GM20000 (cell line): ENCODE results near the gene TRAF5.
"Not testable (repeated sequence)": the region's sequence is repeated elsewhere in the genome, so short reads cannot be mapped to it uniquely, and the experiment has no call there.

ENCODE experiments used
- DNase-seq: peaks from one replicate; pipeline ENCODE4 v3.0.0; 2012; ENCODE audit warnings: low spot score
- TF ChIP-seq, protein P1 (sequence below): IDR thresholded peaks from 2 replicates; pipeline ENCODE4 v1.5.1; 2012; ENCODE audit warnings: mild to moderate bottlenecking, control low read depth; ENCODE audit errors: extremely low read depth, missing control alignments

Gene TRAF5

DNA sequence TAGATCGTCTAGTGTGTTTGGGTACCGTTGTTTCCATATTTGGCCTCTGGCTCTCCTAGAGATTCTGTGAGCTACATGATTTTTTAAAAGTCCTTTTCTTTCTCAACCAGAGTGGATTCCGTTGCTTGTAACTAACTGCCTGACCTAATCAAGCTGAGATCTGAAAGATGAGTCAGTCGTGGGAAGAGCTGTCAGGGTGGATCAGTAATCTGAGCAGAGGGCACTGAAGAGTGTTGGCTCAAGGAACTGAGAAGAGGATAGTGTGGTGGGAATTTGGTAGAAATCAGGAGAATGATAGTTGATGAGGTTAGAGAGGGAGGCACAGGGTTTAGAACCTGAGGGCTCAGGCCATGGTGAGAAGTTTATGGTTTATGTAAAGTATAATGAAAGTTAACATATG, 52.2 kb downstream of the TRAF5 start:
- TF ChIP-seq, protein P1, sequence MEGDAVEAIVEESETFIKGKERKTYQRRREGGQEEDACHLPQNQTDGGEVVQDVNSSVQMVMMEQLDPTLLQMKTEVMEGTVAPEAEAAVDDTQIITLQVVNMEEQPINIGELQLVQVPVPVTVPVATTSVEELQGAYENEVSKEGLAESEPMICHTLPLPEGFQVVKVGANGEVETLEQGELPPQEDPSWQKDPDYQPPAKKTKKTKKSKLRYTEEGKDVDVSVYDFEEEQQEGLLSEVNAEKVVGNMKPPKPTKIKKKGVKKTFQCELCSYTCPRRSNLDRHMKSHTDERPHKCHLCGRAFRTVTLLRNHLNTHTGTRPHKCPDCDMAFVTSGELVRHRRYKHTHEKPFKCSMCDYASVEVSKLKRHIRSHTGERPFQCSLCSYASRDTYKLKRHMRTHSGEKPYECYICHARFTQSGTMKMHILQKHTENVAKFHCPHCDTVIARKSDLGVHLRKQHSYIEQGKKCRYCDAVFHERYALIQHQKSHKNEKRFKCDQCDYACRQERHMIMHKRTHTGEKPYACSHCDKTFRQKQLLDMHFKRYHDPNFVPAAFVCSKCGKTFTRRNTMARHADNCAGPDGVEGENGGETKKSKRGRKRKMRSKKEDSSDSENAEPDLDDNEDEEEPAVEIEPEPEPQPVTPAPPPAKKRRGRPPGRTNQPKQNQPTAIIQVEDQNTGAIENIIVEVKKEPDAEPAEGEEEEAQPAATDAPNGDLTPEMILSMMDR, result no peak
- no peak for DNase-seq

DNA sequence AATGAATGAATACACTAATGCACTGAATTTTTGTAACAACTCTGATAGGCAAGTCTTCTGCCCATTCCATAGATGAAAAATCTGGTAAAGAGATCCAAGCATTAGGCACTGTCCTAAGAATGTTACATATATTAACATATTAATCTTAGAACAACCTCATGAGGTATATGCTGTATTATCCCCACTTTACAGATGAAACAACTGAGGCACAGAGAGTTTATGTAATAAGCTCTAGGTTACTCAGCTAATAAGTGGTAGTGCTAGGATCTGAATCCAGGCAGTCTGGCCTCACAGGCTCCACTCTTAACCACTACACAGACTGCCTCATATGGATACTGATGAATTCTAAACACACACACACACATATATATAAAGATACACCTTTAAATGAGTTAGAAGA, 52.8 kb downstream of the TRAF5 start:
- TF ChIP-seq, protein P1, result no peak
- no peak for DNase-seq

DNA sequence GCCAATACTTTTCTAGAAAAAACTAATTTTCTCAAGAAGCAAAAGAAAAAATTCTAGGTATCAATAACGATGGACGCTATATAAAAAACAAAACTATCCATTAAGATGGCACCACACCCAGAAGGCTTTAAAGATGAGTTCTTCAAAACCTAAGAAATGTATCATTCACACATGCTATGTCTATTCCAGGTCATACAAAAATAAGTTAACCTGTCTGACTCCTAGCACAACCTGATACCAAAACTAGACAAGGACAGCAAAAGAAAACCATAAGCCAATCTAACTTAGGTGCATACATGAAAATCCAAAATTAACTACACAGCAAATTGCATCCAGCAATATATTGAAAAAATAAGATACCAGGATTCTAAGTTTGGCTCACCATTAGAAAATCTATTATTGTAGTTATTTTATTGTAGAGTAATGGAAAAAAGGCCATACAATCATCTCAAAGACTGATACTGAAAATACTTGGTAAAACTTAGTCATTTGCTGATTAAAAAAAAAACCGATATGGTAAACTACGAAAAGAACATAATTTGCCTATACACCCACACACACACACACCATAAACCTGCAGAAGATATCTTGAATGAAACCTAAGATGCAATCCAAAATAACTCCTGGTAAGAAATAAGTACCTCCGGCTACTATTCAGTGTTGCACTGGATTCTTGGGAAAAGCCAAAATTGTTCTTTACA, 55.0 kb downstream of the TRAF5 start:
- TF ChIP-seq, protein P1, result no peak
- DNase-seq, result peak; percentile 23

DNA sequence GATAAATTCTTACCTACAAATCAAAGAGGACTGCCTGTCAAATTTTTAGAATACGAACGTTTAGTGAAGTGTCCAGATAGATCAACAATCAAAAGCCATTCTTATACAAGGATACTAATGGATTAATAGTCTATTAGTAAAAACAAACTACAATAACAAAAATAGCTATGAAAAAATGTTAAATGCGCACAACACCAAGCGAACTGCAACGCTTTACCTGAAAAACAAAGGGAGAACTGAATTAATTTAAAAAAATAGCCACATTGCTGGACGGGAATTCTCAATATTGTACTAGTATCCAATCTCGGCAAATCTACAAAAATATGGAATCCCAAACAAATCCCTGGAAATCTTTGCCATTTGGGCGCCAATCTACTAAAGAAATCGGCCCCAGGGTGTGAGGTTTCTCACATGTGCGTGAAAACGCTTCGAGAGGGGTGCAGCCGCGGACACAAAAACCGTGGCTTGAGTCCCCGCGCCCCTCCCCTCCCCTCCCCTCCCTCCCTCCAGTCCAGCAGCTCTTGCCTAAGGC, 55.6 kb downstream of the TRAF5 start:
- TF ChIP-seq, protein P1, result no peak
- no peak for DNase-seq

DNA sequence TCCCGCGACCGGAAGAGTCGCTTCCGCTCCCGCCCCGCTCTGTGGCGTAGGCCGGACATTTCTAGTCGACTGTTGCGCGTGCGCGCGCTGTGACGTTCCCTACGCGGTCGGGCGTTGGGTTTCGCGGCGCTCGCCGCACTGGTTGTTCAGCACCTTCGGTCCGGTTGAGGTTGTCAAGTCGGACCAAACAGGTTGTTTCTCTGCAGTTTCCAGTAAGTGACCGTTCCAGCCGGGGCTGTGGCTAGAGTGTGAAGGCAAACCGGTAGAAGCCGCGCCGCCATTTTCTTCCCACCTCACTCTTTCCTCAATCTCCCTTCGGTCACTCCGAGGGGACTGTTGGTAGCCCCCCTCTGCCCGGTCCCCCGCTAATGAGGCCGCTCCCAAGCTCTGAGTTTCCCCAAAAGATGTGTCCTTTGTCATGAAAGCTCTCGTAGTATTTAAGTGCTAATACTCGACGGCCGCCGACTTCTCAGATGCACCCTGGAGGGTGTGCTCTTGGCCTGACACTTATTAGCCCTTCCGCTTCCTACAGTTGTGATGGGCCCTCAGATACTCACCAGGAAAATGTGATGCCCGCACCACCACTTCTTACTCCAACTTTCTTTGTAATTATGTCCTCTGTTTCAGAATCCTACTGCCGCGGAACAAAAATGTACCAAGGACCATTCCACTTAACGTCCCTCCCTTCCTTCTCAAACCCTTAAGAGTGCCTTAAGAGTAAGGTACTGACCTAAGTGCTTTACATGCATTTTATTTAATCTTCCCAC, 56.3 kb downstream of the TRAF5 start:
- TF ChIP-seq, protein P1, result no peak
- peak; percentile 85 for DNase-seq

DNA sequence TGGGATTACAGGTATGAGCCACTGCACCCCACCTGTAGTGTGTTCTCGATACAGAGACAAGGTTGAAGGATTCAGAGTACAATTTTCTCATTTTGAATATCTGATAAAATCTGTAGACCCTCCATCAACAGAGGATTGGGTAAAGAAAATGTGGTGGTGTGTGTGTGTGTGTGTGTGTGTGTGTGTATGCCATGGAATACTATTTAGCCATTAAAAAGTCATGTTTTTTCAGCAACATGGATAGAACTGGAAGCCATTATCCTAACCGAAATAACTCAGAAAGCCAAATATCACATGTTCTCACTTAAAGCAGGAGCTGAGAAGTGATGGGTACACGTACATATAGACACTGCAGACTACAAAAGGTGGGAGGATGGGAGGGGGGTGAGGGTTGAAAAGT, 57.9 kb downstream of the TRAF5 start:
- no peak for DNase-seq
- TF ChIP-seq, protein P1, result no peak

DNA sequence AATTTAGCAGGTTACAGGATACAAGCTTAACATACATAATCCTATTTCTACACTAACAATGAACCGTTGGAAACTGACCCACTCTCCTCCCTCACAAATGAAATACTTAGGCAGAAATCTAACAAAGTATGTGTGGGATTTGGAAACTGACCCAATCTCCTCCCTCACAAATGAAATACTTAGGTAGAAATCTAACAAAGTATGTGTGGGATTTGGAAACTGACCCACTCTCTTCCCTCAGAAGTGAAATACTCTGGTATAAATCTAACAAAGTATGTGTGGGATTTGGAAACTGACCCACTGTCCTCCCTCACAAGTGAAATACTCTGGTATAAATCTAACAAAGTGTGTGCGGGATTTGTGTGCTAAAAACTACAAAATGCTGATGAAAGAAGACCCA, 60.3 kb downstream of the TRAF5 start:
- TF ChIP-seq, protein P1, result no peak
- DNase-seq, result no peak

DNA sequence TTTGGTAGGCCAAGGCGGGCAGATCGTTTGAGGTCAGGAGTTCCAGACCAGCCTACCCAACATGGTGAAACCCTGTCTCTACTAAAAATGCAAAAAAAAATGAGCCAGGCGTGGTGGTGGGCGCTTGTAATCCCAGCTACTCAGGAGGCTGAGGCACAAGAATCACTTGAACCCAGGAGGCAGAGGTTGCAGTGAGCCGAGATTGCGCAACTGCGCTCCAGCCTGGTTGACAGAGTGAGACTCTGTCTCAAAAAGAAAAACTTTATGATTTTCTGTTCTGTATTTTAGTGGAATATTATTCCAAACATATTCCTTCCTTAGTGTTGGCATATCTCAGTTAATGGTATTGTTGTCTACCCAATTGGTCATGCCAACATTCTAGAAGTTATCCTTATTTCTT, 64.2 kb downstream of the TRAF5 start:
- DNase-seq, result not testable (repeated sequence)
